NB4 (cell line): ENCODE results near the gene ST3GAL5.

Source experiments
- DNase-seq: peaks from one replicate; pipeline ENCODE4 v3.0.0; 2010; ENCODE audit warnings: low read depth
- H3K4me3 ChIP-seq: one replicate; pipeline ENCODE4 v1.5.1; 2011; ENCODE audit warnings: mild to moderate bottlenecking, low read depth, low read length, moderate library complexity
- MYC ChIP-seq: IDR thresholded peaks from 2 replicates; pipeline ENCODE4 v1.6.1; 2011; ENCODE audit warnings: low read depth, low read length
- POLR2A ChIP-seq: IDR thresholded peaks from 2 replicates; pipeline ENCODE4 v1.6.1; 2011; ENCODE audit warnings: mild to moderate bottlenecking; ENCODE audit not compliant: insufficient read length; ENCODE audit errors: extremely low read depth
- TF ChIP-seq, protein P1 (sequence below): IDR thresholded peaks from 2 replicates; pipeline ENCODE4 v1.6.1; 2011; ENCODE audit warnings: low read depth, low read length
- TF ChIP-seq, protein P2 (sequence below): IDR thresholded peaks from one replicate; pipeline ENCODE4 v1.5.1; 2012; ENCODE audit warnings: low read depth, low read length

Gene ST3GAL5

DNA sequence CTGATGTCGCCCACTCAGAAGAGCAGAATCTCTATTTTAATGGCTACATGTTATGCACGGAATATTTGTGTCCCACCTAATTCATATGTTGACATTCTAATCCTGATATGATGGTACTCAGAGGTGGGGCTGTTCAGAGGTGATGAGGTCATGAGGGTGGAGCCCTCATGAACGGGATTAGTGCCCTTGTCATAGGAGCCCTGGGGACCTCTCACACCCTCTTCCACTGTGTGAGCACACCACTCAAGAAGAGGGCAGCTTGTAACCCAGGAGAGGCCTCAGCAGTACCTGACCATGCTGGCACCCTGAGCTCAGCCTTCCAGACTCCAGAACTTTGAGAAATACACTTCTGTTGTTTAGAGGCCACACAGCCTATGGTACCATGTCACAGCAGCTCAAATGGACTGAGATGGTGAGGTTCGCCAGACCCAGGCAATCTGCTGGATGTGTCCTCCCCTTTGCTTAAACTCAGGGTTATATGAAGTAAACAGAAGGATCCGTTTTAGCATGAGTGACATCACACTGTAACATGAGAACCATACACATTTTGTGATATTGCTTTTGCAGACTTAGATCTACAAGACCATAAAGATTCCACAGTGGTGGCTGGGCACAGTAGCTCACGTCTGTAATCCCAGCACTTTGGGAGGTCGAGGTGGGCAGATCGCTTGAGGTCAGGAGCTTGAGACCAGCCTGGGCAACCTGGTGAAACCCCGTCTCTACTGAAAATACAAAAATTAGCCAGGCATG is 86.3 kb downstream of the ST3GAL5 start:
- no peak for DNase-seq
- no peak overlapping the region for H3K4me3 ChIP-seq
- TF ChIP-seq, protein P1, sequence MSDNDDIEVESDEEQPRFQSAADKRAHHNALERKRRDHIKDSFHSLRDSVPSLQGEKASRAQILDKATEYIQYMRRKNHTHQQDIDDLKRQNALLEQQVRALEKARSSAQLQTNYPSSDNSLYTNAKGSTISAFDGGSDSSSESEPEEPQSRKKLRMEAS: no peak
- TF ChIP-seq MYC (no peak), POLR2A (no peak)

DNA sequence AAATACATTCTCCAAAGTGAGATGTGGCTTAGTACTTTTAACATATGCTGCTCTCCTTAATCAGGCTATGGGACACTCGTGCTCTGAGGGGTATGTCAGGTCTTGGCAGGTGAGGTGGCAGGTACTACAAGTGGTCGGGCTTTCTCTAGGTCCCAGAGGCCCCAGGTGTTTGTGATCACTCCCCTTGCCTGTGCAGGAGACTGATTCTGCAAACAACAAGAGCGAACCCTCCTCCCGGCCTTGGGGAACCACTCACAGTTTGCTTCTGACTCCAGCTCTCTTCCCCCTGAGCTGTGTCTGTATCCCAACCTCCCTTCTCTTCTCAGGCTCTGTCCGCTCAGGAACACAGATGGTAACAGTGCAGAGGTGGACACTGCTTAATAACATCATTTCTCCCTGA is 86.9 kb downstream of the ST3GAL5 start:
- no peak overlapping the region for H3K4me3 ChIP-seq
- DNase-seq: no peak
- TF ChIP-seq, protein P2, sequence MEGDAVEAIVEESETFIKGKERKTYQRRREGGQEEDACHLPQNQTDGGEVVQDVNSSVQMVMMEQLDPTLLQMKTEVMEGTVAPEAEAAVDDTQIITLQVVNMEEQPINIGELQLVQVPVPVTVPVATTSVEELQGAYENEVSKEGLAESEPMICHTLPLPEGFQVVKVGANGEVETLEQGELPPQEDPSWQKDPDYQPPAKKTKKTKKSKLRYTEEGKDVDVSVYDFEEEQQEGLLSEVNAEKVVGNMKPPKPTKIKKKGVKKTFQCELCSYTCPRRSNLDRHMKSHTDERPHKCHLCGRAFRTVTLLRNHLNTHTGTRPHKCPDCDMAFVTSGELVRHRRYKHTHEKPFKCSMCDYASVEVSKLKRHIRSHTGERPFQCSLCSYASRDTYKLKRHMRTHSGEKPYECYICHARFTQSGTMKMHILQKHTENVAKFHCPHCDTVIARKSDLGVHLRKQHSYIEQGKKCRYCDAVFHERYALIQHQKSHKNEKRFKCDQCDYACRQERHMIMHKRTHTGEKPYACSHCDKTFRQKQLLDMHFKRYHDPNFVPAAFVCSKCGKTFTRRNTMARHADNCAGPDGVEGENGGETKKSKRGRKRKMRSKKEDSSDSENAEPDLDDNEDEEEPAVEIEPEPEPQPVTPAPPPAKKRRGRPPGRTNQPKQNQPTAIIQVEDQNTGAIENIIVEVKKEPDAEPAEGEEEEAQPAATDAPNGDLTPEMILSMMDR: no peak
- no peak for TF ChIP-seq POLR2A
- TF ChIP-seq, protein P1: no peak
- no peak for TF ChIP-seq MYC

DNA sequence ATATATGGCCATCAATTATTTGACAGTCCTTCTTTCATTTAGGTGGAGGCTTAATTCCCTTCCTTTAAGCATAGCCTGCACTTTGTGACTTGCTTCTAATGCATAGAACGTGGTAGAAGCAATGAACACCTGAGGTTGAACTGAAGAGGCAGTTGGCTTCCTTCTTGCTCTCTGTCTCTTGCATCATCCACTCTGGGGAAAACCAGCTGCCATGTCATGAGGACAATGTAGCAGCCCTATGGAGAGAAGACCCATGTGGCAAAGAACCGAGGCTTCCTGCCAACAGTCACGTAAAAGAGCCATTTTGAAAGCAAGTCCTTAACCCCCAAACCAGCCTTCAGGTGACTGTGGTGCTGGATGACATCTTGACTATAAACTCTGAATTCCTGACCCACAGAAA is 88.2 kb downstream of the ST3GAL5 start:
- TF ChIP-seq, protein P2: no peak
- TF ChIP-seq POLR2A (no peak), MYC (no peak)
- TF ChIP-seq, protein P1: no peak
- peak; percentile 62 for DNase-seq
- H3K4me3 ChIP-seq: no peak overlapping the region

DNA sequence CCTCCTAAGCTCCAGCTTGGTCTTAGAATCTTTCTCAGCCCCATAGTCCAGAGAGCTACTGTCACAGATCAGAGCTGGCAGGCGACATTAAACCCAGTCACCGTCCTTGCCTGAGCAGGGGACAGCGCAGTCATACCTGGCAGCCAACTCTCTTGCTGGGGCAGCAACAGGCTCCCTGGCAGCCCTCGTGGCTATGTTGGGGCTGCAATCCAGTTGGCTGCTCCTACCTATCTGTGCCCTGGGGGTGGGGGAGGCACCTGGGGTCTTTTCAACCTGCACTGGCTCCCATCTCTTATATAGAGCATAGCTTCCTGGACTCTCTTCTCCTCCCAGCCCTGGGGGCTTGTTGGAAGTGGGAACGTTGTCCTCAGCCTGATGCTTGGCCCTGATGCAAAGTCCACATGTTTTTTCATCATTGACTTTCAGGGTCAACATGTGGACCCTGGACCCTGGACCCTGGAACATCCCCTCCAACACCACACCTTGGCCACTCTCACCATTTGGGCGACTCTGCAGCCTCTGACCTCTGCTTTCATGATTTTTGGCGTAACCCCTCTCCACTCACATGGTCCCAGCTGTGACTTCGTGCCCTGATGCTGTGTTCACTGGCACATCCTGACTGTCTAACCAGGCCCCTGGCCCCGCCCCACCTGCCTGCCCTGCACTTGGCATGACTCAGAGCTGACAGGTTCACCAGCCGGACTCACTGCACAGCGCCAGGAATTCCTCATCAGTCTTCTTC is 89.4 kb downstream of the ST3GAL5 start:
- TF ChIP-seq, protein P2: no peak
- TF ChIP-seq, protein P1: no peak
- TF ChIP-seq MYC (no peak), POLR2A (no peak)
- DNase-seq: no peak

DNA sequence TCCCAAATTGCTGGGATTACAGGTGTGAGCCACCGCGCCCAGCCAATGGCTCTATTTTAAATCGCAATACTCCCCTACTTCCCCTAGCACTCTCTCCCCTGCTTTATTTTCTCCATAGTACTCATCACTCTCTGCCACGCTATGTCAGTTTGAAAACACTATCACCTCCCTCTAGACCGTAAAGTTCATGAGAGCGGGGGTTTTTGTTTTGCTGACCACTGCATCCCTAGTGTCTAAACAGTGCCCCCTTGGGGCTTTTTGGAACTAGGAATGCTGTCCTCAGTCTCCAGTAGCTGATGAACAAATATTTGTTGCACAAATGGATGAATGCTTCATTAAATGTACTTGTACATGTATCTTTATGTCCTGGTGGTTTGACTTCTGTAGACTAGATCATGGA is 90.9 kb downstream of the ST3GAL5 start:
- no peak overlapping the region for H3K4me3 ChIP-seq
- no peak for TF ChIP-seq POLR2A
- TF ChIP-seq, protein P1: no peak
- TF ChIP-seq MYC: no peak
- TF ChIP-seq, protein P2: peak; percentile 44
- DNase-seq: peak; percentile 58

More for the DNA sequence above, 89.4 kb downstream of the ST3GAL5 start:
- no peak overlapping the region for H3K4me3 ChIP-seq

DNA sequence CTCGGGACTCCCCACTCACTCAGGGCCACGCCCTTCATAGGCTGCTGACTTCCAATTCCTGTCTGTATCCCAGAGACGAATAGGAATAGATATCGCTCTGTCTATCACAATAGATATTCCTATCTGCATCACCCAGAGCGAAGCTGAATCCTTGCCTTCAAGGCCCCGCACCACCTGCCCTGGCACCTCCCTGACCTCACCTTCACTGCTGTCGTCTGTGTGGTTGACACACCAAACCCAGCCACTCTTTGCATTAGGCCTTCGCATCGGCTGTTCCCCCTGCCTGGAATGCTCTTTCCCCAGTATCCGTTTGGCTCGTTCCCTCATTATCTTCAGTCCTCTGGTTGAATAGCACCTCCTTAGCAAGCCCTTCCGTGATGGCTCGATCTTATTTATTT is 91.5 kb downstream of the ST3GAL5 start:
- no peak overlapping the region for H3K4me3 ChIP-seq
- DNase-seq: no peak
- no peak for TF ChIP-seq MYC
- TF ChIP-seq, protein P1: no peak
- TF ChIP-seq, protein P2: no peak
- TF ChIP-seq POLR2A: no peak
